DMS 273 treated with DMSO at 0.1 percent for 48 hours (cell line): ENCODE data around the gene BCAM.
"Not testable (repeated sequence)": the region's sequence is repeated elsewhere in the genome, so short reads cannot be mapped to it uniquely, and the experiment has no call there.

ENCODE experiments used
- DNase-seq: peaks from one replicate; lab custom pipeline; 2025; lab: John Stamatoyannopoulos, UW

The BCAM gene

DNA sequence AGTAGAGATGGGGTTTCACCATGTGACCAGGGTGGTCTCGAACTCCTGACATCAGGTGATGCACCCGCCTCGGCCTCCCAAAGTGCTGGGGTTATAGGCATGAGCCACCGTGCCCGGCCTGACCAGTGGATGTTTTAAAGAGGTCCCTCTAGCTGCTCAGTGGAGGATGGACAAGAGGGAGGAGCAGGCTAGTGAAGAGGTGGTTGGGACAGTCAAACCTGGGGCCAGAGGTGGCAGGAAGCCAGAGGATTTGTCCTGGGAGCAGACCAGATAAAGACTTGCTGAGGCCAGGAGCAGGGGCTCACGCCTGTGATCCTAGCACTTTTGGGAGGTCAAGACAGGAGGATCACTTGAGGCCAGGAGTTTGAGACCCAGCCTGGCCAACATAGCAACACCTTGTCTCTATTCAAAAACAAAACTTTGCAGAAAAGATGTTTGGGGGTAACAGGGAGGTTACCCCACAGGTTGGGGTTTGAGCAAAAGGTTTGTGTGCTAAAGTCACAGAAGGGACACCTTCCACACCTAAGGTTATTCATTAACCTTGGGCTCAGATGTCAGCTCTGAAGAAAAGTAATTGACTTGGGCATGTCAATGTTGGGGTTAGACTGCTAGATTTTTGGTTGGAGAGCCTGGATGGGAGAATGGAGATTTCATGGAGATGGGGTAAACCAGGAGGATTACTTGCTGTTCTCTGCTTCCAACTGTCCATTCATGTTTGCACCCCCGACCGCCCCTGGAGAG lies 9.0 kb downstream of the BCAM start:
- no peak for DNase-seq

- no peak for DNase-seq
Observed at GRCh38 chr19:44818466-44819031, 9.6 kb downstream of the BCAM start.

- DNase-seq, result no peak
Observed at GRCh38 chr19:44819246-44819832, 10.4 kb downstream of the BCAM start.

DNA sequence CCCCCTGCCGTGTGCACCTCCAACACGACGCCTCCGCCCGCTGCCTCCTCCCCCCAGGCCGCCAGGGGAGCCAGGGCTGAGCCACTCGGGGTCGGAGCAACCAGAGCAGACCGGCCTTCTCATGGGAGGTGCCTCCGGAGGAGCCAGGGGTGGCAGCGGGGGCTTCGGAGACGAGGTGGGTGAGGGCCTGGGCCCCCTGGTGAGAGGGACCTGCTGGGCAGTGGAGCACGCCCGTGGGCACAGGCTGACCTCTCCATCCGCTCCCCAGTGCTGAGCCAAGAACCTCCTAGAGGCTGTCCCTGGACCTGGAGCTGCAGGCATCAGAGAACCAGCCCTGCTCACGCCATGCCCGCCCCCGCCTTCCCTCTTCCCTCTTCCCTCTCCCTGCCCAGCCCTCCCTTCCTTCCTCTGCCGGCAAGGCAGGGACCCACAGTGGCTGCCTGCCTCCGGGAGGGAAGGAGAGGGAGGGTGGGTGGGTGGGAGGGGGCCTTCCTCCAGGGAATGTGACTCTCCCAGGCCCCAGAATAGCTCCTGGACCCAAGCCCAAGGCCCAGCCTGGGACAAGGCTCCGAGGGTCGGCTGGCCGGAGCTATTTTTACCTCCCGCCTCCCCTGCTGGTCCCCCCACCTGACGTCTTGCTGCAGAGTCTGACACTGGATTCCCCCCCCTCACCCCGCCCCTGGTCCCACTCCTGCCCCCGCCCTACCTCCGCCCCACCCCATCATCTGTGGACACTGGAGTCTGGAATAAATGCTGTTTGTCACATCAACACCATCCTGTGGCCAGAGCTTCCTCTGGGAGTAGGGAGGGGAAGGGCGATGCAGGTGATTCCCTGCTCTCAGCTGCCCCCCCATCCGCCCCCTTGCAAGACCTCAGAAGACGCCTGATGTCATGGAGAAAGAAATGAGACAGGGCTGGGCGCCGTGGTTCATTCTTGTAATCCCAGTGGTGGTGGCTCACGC lies 12.0 kb downstream of the BCAM start:
- DNase-seq, result no peak

DNA sequence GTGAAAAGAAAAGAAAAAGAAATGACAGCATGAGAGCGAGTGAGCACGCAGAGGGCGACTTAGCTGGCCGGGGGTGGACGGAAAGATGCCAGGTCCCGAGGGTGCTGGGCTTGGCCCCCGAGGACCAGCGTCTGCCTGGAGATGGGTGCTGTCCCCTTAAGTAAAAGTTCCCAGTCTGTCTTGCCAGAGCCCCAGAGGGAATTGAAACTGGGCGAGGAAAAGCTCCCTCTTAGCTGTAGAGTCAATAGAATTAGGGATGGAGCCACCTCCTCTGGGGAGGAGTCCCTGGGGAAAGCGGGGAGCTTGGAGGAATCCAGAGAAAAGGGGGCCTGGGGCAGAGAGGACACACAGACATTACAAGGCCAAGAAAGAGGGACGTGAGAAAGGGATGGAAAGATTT lies 13.3 kb downstream of the BCAM start:
- no peak for DNase-seq

DNA sequence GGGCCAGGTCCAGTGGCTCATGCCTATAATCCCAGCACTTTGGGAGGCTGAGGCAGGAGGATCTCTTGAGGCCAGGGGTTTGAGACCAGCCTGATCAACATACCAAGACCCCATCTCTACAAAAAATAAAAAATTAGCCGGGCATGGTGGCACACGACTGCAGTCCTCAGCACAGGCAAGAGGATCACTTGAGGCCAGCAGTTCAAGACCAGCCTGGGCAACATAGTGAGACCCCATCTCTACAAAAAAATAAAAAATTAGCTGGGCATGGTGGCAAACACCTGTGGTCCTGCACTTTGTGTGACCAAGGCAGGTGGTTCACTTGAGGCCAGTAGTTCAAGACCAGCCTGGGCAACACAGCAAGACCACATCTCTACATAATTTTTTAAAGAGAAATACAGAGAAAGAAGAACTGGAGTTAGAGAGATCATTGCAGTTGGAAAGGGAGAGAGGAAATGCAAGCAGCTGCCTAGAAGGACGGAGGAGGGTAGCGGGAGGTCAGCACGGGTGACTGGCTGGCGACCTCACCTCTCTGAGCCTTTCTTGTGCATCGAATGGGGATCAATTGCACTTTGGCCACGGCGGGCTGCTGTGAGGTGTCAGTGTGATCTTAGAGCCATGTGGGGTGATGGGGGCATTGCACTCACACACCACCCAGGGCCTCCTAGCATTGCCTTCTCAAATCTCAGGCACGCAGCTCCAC lies 13.9 kb downstream of the BCAM start:
- DNase-seq, result no peak

GRCh38 chr19:44823373-44823698 lies 14.4 kb downstream of the BCAM start:
- DNase-seq, result no peak

DNA sequence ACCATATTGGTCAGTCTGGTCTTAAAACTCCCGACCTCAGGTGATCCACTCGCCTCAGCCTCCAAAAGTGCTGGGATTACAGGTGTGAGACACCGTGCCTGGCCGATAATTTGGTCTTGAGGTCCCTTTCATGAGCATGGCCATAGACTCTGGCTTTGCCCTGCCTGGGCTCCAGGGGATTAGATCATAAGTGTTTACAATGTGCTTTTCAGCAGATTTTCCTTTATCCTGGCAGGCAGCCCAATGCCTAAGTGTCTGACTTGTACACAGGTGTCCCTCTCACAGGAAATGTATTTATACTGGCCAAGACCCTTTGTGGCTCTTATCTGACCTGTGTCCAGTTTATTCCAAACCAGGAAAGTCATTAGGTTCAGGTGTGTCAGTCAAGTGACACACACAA lies 15.9 kb downstream of the BCAM start:
- no peak for DNase-seq

GRCh38 chr19:44832875-44833274 lies 24.0 kb downstream of the BCAM start:
- DNase-seq, result not testable (repeated sequence)

DNA sequence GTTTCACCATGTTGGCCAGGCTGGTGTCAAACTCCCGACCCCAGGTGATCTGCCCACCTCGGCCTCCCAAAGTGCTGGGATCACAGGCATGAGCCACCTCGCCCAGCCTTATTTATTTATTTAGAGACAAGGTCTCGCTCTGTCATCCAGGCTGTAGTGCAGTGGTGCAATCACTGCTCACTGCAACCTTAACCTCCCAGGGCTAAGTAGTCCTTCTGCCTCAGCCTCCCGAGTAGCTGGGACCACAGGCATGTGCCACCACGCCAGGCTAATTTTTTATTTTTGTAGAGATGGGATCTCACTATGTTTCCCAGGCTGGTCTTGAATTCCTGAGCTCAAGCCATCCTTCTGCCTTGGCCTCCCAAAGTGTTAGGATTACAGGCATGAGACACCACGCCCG lies 25.5 kb downstream of the BCAM start:
- not testable (repeated sequence) for DNase-seq

GRCh38 chr19:44839276-44839675 lies 30.4 kb downstream of the BCAM start:
- DNase-seq, result no peak

- no peak for DNase-seq
Observed at GRCh38 chr19:44840811-44841210, 31.9 kb downstream of the BCAM start.

GRCh38 chr19:44841231-44841630 lies 32.3 kb downstream of the BCAM start:
- DNase-seq, result no peak

GRCh38 chr19:44845286-44845611 lies 36.3 kb downstream of the BCAM start:
- DNase-seq, result no peak

- peak; percentile 90 for DNase-seq
Observed at GRCh38 chr19:44845612-44846454, 36.9 kb downstream of the BCAM start, which contains the start of gene NECTIN2. NECTIN2 (plus strand) TSS chr19:44846297; CDS start chr19:44846526, 229 bp downstream.

DNA sequence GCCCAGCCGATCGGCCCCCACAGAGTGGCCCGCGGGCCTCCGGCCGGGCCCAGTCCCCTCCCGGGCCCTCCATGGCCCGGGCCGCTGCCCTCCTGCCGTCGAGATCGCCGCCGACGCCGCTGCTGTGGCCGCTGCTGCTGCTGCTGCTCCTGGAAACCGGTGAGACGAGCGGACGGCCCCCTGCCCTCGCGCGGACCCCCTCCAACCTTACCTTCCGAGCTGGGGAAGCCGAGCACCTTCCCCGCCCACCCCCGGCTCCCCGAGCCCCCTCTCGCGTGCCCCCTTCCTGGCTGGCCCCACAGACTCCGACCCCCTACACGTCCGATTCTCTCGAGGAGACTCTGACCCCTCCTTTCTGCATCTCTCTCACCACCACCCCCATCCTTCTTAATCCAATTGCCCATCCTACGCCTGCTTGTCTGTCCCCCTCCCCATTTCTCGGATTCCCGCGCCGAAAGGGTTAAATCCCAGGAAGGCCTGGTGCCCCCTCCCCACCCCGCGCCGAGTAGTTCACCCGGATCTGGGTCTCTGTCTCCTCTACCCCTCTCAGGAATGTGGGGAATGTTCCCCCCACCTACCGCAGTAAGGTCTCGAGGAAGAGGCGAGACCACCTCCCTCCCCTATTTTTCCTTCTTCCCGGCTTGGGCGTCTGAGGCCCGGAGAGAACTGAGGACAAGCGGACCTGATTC lies 37.7 kb downstream of the BCAM start:
- no peak for DNase-seq

DNA sequence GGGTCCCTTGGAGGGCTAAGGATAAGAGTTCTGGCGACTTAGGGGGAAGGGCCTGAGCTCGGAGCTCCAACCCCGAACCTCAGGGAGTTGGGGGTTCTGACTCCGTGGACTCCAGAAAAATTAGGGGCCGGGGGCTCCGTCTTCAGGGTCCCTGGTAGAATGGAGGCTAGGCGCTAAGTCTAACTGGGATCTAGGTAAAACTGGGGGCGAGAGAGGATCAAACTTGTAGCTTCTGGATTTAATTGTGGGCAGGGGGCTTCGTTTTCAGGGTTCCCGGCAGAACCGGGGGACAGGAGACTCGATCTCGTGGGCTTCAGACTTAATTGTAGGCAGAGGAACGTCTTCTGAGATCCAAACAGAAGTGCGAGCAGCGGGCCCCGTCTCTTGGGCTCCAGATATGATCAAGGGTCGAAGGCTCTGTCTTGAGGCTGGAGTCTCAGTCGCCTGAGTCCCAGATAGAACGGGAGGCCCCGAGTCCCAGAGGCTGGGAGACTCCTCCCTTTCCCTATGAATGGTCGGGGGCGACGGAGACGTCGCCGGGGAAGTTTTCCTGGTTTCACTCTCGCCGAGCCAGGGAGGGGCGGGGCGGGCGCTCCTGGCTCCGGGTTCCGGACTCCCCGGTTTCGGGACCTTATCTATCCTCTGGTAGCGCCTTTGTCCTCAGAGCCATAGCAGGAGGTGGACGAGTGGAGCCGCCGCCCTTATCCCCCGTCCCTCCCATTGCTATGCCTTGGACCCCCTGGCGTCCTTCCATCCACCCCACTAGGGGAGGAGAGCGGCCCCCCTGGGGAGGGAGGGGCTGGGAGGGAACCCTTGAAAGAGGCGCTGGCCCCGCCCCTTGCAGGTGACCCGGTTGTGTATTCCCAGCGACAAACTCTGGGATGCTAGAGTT lies 38.5 kb downstream of the BCAM start:
- no peak for DNase-seq

- no peak for DNase-seq
Observed at GRCh38 chr19:44848036-44848811, 39.3 kb downstream of the BCAM start.
